H1 (cell line): ENCODE measurements around the gene ACAP2. TPM values are rescaled to one million over a fixed set of nuclear protein-coding genes. Genes with fewer than 3 reads are reported as not detected.

Experiments
- CEBPB ChIP-seq: IDR thresholded peaks from 2 replicates; pipeline ENCODE4 v1.6.1; 2012; ENCODE audit warnings: low read depth, low read length
- CHD1 ChIP-seq: IDR thresholded peaks from 2 replicates; pipeline ENCODE4 v1.6.1; 2012; ENCODE audit warnings: low read depth, low read length, improper control_type of control experiment
- CTCF ChIP-seq, 3 experiments: IDR thresholded peaks; 1 replicate in 2 of 3; 2 replicates in 1 of 3; pipeline versions ENCODE4 v1.5.1 to v1.6.1; 2011; ENCODE audit warnings: low read length in 3 of 3, mild to moderate bottlenecking in 3 of 3, inconsistent platforms in 2 of 3, low read depth in 1 of 3, moderate library complexity in 1 of 3; ENCODE audit not compliant: insufficient read depth in 1 of 3; ENCODE audit errors: control extremely low read depth in 1 of 3
- E2F6 ChIP-seq: IDR thresholded peaks from 2 replicates; pipeline ENCODE4 v1.6.1; 2012; ENCODE audit warnings: inconsistent platforms
- EGR1 ChIP-seq: IDR thresholded peaks from 2 replicates; pipeline ENCODE4 v1.6.1; 2011; ENCODE audit warnings: low read depth, low read length, borderline replicate concordance
- HDAC2 ChIP-seq, 2 experiments: fragments of 300-600 bp in 1 of 2; sonication (generic) in 1 of 2; IDR thresholded peaks; 2 replicates each; pipeline ENCODE4 v1.6.1; 2011 to 2012; ENCODE audit warnings: low read depth in 2 of 2, low read length in 2 of 2, mild to moderate bottlenecking in 2 of 2, moderate library complexity in 2 of 2, borderline replicate concordance in 1 of 2, inconsistent platforms in 1 of 2
- HDAC6 ChIP-seq: IDR thresholded peaks from one replicate; pipeline ENCODE4 v1.7.1; 2012; ENCODE audit warnings: low read depth, mild to moderate bottlenecking, inconsistent platforms, low read length, moderate library complexity
- KDM4A ChIP-seq: IDR thresholded peaks from one replicate; pipeline ENCODE4 v1.7.1; 2012; ENCODE audit warnings: low read depth, mild to moderate bottlenecking, moderate library complexity, low read length, inconsistent platforms; ENCODE audit not compliant: severe bottlenecking
- KDM5A ChIP-seq: fragments of 200-600 bp; IDR thresholded peaks from 2 replicates; pipeline ENCODE4 v1.7.1; 2012; ENCODE audit warnings: mild to moderate bottlenecking, low read length, inconsistent platforms, mixed read lengths
- MAFK ChIP-seq: IDR thresholded peaks from 2 replicates; pipeline ENCODE4 v1.6.1; 2012; ENCODE audit warnings: low read depth, mild to moderate bottlenecking, improper control_type of control experiment, low read length
- NANOG ChIP-seq: IDR thresholded peaks from 2 replicates; pipeline ENCODE4 v1.6.1; 2011; ENCODE audit warnings: low read length, low read depth, mild to moderate bottlenecking, inconsistent platforms; ENCODE audit not compliant: insufficient read depth, poor library complexity, severe bottlenecking
- POLR2AphosphoS5 ChIP-seq: IDR thresholded peaks from 2 replicates; pipeline ENCODE4 v1.6.1; 2011; ENCODE audit warnings: low read depth, low read length
- RBBP5 ChIP-seq: IDR thresholded peaks from 2 replicates; pipeline ENCODE4 v1.7.1; 2012; ENCODE audit warnings: low read depth, mild to moderate bottlenecking, inconsistent platforms, low read length, moderate library complexity, borderline replicate concordance
- SAP30 ChIP-seq: fragments of 300-600 bp; sonication (generic); IDR thresholded peaks from 2 replicates; pipeline ENCODE4 v1.7.1; 2012; ENCODE audit warnings: low read length, moderate library complexity, mild to moderate bottlenecking, inconsistent platforms; ENCODE audit not compliant: insufficient read depth, insufficient replicate concordance
- SRF ChIP-seq: IDR thresholded peaks from 2 replicates; pipeline ENCODE4 v1.6.1; 2011; ENCODE audit warnings: mild to moderate bottlenecking, low read depth, low read length, moderate library complexity
- SUZ12 ChIP-seq: fragments of 200-600 bp; sonication (generic); IDR thresholded peaks from 2 replicates; pipeline ENCODE4 v1.6.1; 2012; ENCODE audit warnings: mild to moderate bottlenecking, inconsistent platforms, low read length, moderate library complexity, mixed read lengths
- TCF12 ChIP-seq: IDR thresholded peaks from 2 replicates; pipeline ENCODE4 v1.6.1; 2011; ENCODE audit warnings: low read depth, mild to moderate bottlenecking, low read length
- YY1 ChIP-seq: IDR thresholded peaks from 2 replicates; pipeline ENCODE4 v1.6.1; 2011; ENCODE audit warnings: low read depth, mild to moderate bottlenecking, low read length
- polyA plus RNA-seq, 7 experiments: library from polyadenylated mRNA; depleted of rRNA in 3 of 7; stranded (reverse) in 5 of 7; unstranded in 2 of 7; fragments of >200 nt in 5 of 7; fragments of 200-250 nt in 2 of 7; gene quantifications; 1 replicate in 5 of 7; 2 replicates in 1 of 7; 4 replicates in 1 of 7; pipeline versions ENCODE4 v1.2.1 to v1.2.3, GENCODE V29; 2011 to 2013; ENCODE audit warnings: missing spikeins in 2 of 7, mixed read lengths in 2 of 7
- total RNA-seq: library from RNA; stranded (reverse); fragmentation: NEBNext Ultra II Directional; extraction: Animal tissue kit (Norgen Biotek cat#: 25700); gene quantifications from 2 replicates; pipeline ENCODE4 v1.2.1, GENCODE V29; 2021
- TF ChIP-seq, protein P1 (sequence below): IDR thresholded peaks from 2 replicates; pipeline ENCODE4 v1.6.1; 2012; ENCODE audit warnings: low read length, inconsistent platforms

ACAP2 gene
- total and polyA plus RNA-seq, 2 of the 8 experiments (the other 6 are each of a cell fraction or from before 2014, with no cell fraction given) = 7.7 to 37.3 TPM

- TF ChIP-seq CHD1 = no peak
- no peak for TF ChIP-seq CEBPB
- no peak for TF ChIP-seq KDM5A
- no peak for TF ChIP-seq NANOG
- no peak for TF ChIP-seq SAP30
- TF ChIP-seq RBBP5 = peak; percentile 87
- TF ChIP-seq POLR2AphosphoS5 = peak; percentile 61
- no peak for TF ChIP-seq MAFK
- TF ChIP-seq, protein P1, sequence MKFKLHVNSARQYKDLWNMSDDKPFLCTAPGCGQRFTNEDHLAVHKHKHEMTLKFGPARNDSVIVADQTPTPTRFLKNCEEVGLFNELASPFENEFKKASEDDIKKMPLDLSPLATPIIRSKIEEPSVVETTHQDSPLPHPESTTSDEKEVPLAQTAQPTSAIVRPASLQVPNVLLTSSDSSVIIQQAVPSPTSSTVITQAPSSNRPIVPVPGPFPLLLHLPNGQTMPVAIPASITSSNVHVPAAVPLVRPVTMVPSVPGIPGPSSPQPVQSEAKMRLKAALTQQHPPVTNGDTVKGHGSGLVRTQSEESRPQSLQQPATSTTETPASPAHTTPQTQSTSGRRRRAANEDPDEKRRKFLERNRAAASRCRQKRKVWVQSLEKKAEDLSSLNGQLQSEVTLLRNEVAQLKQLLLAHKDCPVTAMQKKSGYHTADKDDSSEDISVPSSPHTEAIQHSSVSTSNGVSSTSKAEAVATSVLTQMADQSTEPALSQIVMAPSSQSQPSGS = no peak
- no peak for TF ChIP-seq TCF12
- peak; percentile 64 for TF ChIP-seq E2F6
- TF ChIP-seq KDM4A = peak; percentile 89
- TF ChIP-seq YY1 = no peak
- TF ChIP-seq CTCF (IDR thresholded peaks at IDR 0.05; ENCODE audit: control extremely low read depth in 1 of 3, insufficient read depth in 1 of 3, low read depth in 1 of 3, low read length in 3 of 3) = no peak
- TF ChIP-seq EGR1 = no peak
- TF ChIP-seq SRF = no peak
- no peak for TF ChIP-seq HDAC6
- TF ChIP-seq SUZ12 = no peak
- TF ChIP-seq HDAC2 (IDR thresholded peaks at IDR 0.05; ENCODE audit: borderline replicate concordance in 1 of 2, low read depth in 2 of 2, low read length in 2 of 2) = no peak; a peak in 1 of 4 replicates
Measured at GRCh38 chr3:195442573-195443390, at the start of gene ACAP2 (continued).
